RWPE1 (cell line): ENCODE data around the gene JMJD4.

Source experiments
- CTCF ChIA-PET: fragments of 350-600 bp; sonication (Branson Sonifier 250); formaldehyde crosslinking; extraction: SDS; loops from one replicate; lab custom pipeline; 2021; lab: Yijun Ruan, JAX
- POLR2A ChIA-PET: fragments of 400-600 bp; formaldehyde crosslinking; extraction: SDS; loops from one replicate; lab custom pipeline; 2020; ENCODE audit warnings: antibody characterized with exemption; ENCODE audit not compliant: low non-redundant PET; lab: Yijun Ruan, JAX
- DNase-seq: peaks from one replicate; pipeline ENCODE4 v3.0.0; 2012; ENCODE audit warnings: low spot score
- H3K27ac ChIP-seq: fragments of 450-650 bp; 2 replicates; pipeline ENCODE4 v1.5.1; 2017
- TF ChIP-seq, protein P1 (sequence below): fragments of 450-650 bp; conservative IDR thresholded peaks from 2 replicates; pipeline ENCODE4 v1.5.1; 2017; ENCODE audit warnings: low read depth, mild to moderate bottlenecking

Gene JMJD4

DNA sequence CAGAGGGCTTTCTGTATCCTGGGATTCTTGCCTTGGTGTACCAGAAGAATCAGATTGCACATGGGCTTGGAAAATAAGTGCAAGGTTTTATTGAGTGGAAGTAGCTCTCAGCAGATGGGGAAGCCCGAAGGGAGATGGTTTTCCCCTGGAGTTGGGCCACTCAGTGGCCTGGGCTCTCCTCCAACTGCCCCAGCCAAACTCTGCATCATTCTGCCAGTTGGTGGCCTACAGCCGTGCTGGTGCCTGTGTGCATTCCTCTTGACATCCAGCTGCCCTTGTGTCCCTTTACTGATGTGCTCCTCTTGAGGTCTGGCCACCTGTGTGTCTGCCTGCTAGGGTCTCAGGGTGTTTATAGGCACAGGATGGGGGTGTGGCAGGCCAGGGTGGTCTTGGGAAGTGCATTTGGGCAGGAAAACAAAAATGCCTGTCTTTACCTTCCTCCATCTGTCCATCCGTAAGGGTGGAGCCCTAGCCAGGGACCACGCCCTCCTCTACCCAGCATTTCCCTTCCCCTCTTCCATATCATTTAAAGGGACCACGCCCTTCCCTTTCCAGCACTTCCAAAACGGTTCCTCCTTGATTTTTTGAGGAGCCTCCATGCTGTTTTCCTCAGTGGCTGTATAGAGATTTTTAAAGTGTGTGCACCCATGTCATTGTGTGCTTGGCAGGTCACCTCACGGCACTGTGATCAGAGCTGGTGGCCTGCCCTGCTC is 19.1 kb upstream of the JMJD4 start:
- peak overlapping the region; percentile 63 for H3K27ac ChIP-seq
- CTCF ChIA-PET = no interaction called here
- TF ChIP-seq, protein P1, sequence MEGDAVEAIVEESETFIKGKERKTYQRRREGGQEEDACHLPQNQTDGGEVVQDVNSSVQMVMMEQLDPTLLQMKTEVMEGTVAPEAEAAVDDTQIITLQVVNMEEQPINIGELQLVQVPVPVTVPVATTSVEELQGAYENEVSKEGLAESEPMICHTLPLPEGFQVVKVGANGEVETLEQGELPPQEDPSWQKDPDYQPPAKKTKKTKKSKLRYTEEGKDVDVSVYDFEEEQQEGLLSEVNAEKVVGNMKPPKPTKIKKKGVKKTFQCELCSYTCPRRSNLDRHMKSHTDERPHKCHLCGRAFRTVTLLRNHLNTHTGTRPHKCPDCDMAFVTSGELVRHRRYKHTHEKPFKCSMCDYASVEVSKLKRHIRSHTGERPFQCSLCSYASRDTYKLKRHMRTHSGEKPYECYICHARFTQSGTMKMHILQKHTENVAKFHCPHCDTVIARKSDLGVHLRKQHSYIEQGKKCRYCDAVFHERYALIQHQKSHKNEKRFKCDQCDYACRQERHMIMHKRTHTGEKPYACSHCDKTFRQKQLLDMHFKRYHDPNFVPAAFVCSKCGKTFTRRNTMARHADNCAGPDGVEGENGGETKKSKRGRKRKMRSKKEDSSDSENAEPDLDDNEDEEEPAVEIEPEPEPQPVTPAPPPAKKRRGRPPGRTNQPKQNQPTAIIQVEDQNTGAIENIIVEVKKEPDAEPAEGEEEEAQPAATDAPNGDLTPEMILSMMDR = no peak
- DNase-seq = no peak
- POLR2A ChIA-PET = no interaction called here

DNA sequence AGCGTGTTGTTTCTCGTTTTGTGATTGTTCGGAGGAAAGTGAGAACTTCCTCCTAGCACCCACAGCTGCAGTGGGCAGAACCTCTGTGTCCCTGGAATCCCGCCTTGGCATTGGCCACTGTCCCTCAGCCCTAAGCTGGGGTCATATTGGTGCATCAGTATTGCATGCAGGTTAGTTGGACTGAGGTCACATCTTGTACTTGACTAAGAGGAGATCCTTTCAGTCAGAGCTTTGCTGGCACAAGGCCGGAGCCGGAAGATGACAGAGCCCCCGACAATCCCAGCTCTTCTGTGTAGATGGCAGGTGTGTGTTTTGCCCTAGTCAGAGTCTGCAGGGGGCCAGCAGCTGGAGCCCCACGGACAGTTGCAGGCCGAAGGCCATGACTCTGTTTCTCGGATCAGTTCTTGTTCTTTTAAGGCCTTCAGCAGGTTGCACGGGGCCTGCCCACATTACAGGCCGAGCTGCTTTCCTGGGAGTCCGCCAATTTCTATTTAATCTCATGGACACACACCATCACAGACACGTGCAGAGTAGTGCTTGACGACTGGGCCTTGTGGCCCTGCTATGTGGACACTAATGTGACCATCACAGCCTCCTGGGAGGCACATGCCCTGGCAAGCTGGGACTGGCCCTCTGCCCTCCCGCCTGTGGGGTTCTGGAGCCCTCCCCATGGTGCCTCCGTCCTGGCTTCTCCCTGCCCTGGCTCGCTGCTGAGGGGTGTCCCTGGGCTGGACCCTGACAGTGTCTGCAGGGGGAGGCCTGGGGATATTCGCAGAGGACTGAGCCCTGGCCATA is 15.0 kb upstream of the JMJD4 start:
- CTCF ChIA-PET = interaction anchor here (0.6 to 0.8 kb wide), 3 partner anchors 13 to 296 kb away, joined by 3 to 4 read pairs (median 4); no protein-coding TSS in a partner anchor
- POLR2A ChIA-PET = no interaction called here
- TF ChIP-seq, protein P1 = no peak
- H3K27ac ChIP-seq = peak overlapping the region; percentile 7; the same call in 1 of the 2 replicates
- no peak for DNase-seq

DNA sequence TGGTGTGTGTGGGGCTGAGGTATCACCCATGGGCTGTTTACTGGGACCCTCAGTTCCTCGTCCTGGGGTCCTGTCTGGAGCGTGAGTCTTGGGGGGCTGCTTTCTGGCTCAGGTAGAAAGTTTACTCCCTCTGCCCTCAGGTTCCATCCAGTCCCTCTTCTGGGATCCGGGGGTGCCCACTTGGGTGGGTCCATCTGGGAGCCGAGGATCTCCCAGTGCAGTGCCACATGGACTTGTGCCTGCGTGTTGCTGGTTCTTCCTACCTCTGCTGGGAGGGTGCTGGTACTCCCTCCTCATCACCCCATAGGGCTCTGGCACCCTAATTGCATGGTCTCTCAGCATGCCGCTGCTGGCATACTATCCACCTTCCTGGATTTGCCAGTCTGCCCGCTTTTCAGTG is 14.1 kb upstream of the JMJD4 start:
- TF ChIP-seq, protein P1 = no peak
- CTCF ChIA-PET = no interaction called here
- POLR2A ChIA-PET = no interaction called here

DNA sequence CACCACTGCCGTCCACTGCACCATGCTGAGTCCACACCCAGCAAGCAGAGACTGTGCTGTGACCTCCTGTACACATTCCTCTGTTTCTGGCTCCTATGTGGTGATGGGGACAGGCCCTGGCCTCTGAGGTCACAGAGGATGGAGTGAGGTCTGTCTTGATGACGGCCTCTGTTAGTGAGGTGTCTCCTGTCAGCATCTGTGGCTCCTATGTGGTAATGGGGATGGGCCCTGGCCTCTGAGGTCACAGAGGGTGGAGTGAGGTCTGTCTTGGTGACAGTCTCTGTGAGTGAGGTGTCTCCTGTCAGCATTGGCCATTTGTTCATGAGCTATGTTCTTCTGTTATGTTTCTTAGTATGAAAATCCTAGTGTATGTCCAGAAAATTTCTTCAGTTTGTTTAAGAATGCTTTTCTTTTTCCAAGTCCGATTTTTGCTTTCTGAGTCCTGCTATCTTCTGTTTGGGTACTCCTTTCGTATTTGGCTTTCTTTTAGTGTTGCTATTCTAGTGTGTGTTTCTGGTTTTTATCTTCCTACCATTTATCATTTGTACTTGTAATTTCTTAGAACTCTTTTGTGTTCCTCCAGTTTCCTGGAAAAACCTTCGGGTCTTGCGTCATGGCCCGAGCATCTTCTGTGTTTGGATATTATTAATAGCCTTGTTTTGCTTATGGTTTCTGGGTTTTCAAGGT is 13.5 kb upstream of the JMJD4 start:
- no peak overlapping the region; the same call in 1 of the 2 replicates for H3K27ac ChIP-seq
- DNase-seq = no peak
- TF ChIP-seq, protein P1 = no peak
- POLR2A ChIA-PET = no interaction called here
- CTCF ChIA-PET = interaction anchor here (1.1 kb wide), 1 partner anchor 13 kb away, joined by 3 read pairs; no protein-coding TSS in a partner anchor

More for the DNA sequence above, 14.1 kb upstream of the JMJD4 start:
- DNase-seq = no peak
- no peak overlapping the region for H3K27ac ChIP-seq

DNA sequence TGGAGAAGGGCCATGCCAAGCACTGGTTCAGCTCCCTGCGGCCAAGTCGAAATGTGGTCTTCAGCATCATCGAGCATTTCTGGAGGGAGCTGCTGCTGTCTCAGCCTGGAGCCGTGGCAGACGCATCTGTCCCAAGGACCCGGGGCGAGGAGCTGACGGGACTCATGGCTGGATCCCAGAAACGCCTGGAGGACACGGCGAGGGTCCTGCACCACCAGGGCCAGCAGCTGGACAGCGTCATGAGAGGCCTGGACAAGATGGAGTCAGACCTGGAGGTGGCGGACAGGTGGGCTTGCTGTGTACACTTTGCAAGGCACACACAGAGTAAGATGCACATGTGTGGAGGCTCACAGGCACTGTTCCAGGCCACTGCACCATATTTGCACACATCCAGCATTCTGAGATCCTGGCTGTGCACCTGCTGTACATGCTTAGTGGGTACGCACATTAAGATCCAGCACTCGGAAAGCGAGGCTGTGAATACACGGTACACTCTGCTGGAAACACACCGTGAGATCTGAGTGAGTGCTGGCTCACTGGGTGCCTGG is 12.9 kb upstream of the JMJD4 start:
- ChIA-PET CTCF (interaction anchor here (0.7 to 1.1 kb wide), 2 partner anchors 14 to 466 kb away, joined by 3 to 4 read pairs; no protein-coding TSS in a partner anchor), POLR2A (no interaction called here)
- no peak for DNase-seq
- H3K27ac ChIP-seq = no peak overlapping the region; the same call in 1 of the 2 replicates
- TF ChIP-seq, protein P1 = no peak

DNA sequence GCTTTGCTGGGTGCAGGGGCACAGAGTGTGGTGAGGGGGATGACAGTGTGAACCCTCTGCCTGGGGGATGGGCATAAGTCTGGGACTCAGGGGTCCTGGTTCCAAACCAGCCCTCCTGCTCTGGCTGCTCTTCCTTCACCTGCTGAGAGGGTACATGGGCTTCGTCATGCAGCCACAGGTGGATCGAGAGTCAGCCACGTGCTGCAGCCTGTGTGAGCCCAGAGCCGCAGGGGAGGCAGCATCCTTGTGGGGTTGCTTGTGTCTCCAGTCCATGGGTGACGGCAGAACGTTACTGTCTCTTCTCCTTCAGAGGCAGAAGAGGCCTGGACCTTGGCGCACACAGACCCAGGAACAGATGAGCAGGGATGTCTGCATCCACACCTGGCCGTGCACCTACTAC is 12.3 kb upstream of the JMJD4 start:
- no peak overlapping the region; the same call in 1 of the 2 replicates for H3K27ac ChIP-seq
- DNase-seq = no peak
- CTCF ChIA-PET = interaction anchor here (0.7 to 1.1 kb wide), 2 partner anchors 15 to 466 kb away, joined by 3 to 4 read pairs; no protein-coding TSS in a partner anchor
- TF ChIP-seq, protein P1 = no peak
- POLR2A ChIA-PET = no interaction called here
